Measurements from ENCODE around the gene PNMA6F. TPM values are rescaled to one million over a fixed set of nuclear protein-coding genes. Genes with fewer than 3 reads are reported as not detected.
"Not testable (repeated sequence)": the region's sequence is repeated elsewhere in the genome, so short reads cannot be mapped to it uniquely, and the experiment has no call there.

Gene PNMA6F
- total RNA-seq, 4 donors from 2014 or later = not detected

- WGBS, 2 donors = no CpG with 5 or more reads among the region's 16 CpGs
- DNase-seq (ENCODE audit: low spot score in 2 of 2); H3K4me3 ChIP-seq (ENCODE audit: low read depth, poor library complexity, severe bottlenecking); intact Hi-C loops (cut with DNase I; ENCODE audit: low total_unique reads): not testable (repeated sequence)
Observed at GRCh38 chrX:153275418-153275817, 46.1 kb downstream of the PNMA6F start.

DNA sequence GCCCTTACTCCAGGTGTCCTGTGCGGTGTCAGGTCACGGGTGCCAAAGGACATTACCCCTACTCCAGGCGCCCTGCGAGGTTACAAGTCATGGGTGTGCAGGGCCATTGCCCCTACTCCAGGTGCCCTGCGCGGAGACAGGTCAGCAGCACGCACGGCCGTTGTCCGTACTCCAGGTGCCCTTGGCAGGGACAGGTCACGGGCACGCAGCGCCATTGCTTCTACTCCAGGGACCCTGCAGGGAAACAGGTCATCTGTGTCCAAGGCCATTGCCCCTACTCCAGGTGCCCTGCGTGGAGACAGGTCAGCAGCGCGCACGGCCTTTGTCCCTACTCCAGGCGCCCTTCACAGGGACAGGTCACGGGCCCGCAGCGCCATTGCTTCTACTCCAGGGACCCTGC is 49.0 kb downstream of the PNMA6F start:
- H3K4me3 ChIP-seq (ENCODE audit: low read depth, poor library complexity, severe bottlenecking); intact Hi-C loops (cut with DNase I; ENCODE audit: low total_unique reads): not testable (repeated sequence)
- peak in 1 of 2 donors; percentile 54 for DNase-seq (ENCODE audit: low spot score in 2 of 2)
- WGBS, 2 donors = no CpG with 5 or more reads among the region's 21 CpGs

- intact Hi-C loops (cut with DNase I; ENCODE audit: low total_unique reads); H3K4me3 ChIP-seq (ENCODE audit: low read depth, poor library complexity, severe bottlenecking): not testable (repeated sequence)
- WGBS, 2 donors = no CpG with 5 or more reads among the region's 19 CpGs
- peak in 1 of 2 donors; percentile 34 for DNase-seq (ENCODE audit: low spot score in 2 of 2)
Observed at GRCh38 chrX:153272070-153272469, 49.5 kb downstream of the PNMA6F start.

Other genes with a start within 250 kb of the PNMA6F start
- 1 to 10 TPM in 1 of 4 donors, under 1 TPM in 3; 0.08 to 1.5 (median 0.46) TPM for gene PNMA6A, start 249.3 kb downstream of the PNMA6F start, total RNA-seq
- gene MAGEA1, start 142.5 kb downstream of the PNMA6F start, total RNA-seq = not detected
- 1 to 10 TPM; 1.0 to 4.7 (median 2.7) TPM for gene ZNF275, start 12.4 kb upstream of the PNMA6F start, total RNA-seq
- gene PNMA6E, start 79.6 kb upstream of the PNMA6F start, total RNA-seq = under 1 TPM in 2 of 4 donors, not detected in 2; 0.13 to 0.20 TPM
- under 1 TPM in 3 of 4 donors, not detected in 1; 0.08 to 0.68 (median 0.20) TPM for gene ZFP92, start 89.7 kb upstream of the PNMA6F start, total RNA-seq
- gene TREX2, start 124.3 kb upstream of the PNMA6F start, total RNA-seq = 100 to 1,000 TPM in 2 of 4 donors, 10 to 100 TPM in 2; 76.4 to 129 (median 112) TPM
- gene HAUS7, start 148.8 kb upstream of the PNMA6F start, total RNA-seq = 10 to 100 TPM in 3 of 4 donors, 1 to 10 TPM in 1; 2.7 to 24.2 (median 13.6) TPM
- 10 to 100 TPM; 18.1 to 34.2 (median 22.8) TPM for gene BGN, start 173.2 kb upstream of the PNMA6F start, total RNA-seq
- gene ATP2B3, start 195.9 kb upstream of the PNMA6F start, total RNA-seq = under 1 TPM in 1 of 4 donors, not detected in 3; 0.07 TPM